ENCODE measurements around the gene FGFBP1. TPM values are rescaled to one million over a fixed set of nuclear protein-coding genes. Genes with fewer than 3 reads are reported as not detected.

FGFBP1 gene
- total and polyA plus RNA-seq, 12 donors = 0.13 TPM; not detected in 11

GRCh38 chr4:15913631-15913970, 24.9 kb downstream of the FGFBP1 start:
- no peaks in the 10 kb centered on the region for H3K9me3 ChIP-seq
- peaks cover 0 to 33% (median 14%) of the 10 kb centered on the region in 7 donors for H3K27me3 ChIP-seq
- no peak overlapping the region for H3K4me3 ChIP-seq
- TF ChIP-seq CTCF (IDR thresholded peaks at IDR 0.05) = no peak
- intact Hi-C loops (cut with DNase I) = no loop called here
- ATAC-seq = no peak
- H3K36me3 ChIP-seq = no peaks in the 10 kb centered on the region
- WGBS, 2 donors = 53 to 60% methylated on average over 2 of the region's 2 CpGs
- H3K27ac ChIP-seq = no peak overlapping the region
- no peak for DNase-seq
- no peaks in the 10 kb centered on the region for H3K4me1 ChIP-seq

- no peak for TF ChIP-seq CTCF (IDR thresholded peaks at IDR 0.05)
- DNase-seq = no peak
- Histone ChIP-seq H3K4me1 (no peaks in the 10 kb centered on the region), H3K27ac (no peak overlapping the region), H3K27me3 (peaks cover 0 to 29% (median 12%) of the 10 kb centered on the region in 7 donors), H3K9me3 (no peaks in the 10 kb centered on the region), H3K36me3 (no peaks in the 10 kb centered on the region), H3K4me3 (no peak overlapping the region)
- intact Hi-C loops (cut with DNase I) = no loop called here
- ATAC-seq = no peak
- WGBS, 2 donors = 56 to 59% methylated on average over 8 of the region's 8 CpGs
Measured at GRCh38 chr4:15912961-15913630, 25.4 kb downstream of the FGFBP1 start.

- Histone ChIP-seq H3K9me3 (no peaks in the 10 kb centered on the region), H3K27me3 (peaks cover 0 to 23% (median 11%) of the 10 kb centered on the region in 7 donors), H3K36me3 (no peaks in the 10 kb centered on the region), H3K4me3 (no peak overlapping the region), H3K27ac (no peak overlapping the region), H3K4me1 (no peaks in the 10 kb centered on the region)
- WGBS, 2 donors = 61 to 71% methylated on average over 7 of the region's 7 CpGs
- ATAC-seq = no peak
- TF ChIP-seq CTCF (IDR thresholded peaks at IDR 0.05) = no peak
- intact Hi-C loops (cut with DNase I) = no loop called here
- DNase-seq = no peak
Measured at GRCh38 chr4:15912236-15912635, 26.3 kb downstream of the FGFBP1 start.

- TF ChIP-seq CTCF (IDR thresholded peaks at IDR 0.05) = no peak
- ATAC-seq = no peak
- no peak overlapping the region for H3K27ac ChIP-seq
- H3K27me3 ChIP-seq = peaks cover 0 to 30% (median 14%) of the 10 kb centered on the region in 7 donors
- H3K4me3 ChIP-seq = no peak overlapping the region
- no peaks in the 10 kb centered on the region for H3K36me3 ChIP-seq
- no peak for DNase-seq
- no peaks in the 10 kb centered on the region for H3K4me1 ChIP-seq
- H3K9me3 ChIP-seq = no peaks in the 10 kb centered on the region
- 74 to 75% methylated on average over 6 of the region's 6 CpGs for WGBS, 2 donors
- intact Hi-C loops (cut with DNase I) = no loop called here
Measured at GRCh38 chr4:15910155-15910940, 28.2 kb downstream of the FGFBP1 start.
